ENCODE data around the gene TSPAN18. TPM values are rescaled to one million over a fixed set of nuclear protein-coding genes. Genes with fewer than 3 reads are reported as not detected.

Gene TSPAN18
- total and polyA plus RNA-seq, 2 experiments from 2014 or later: 6.0 to 10.6 TPM

GRCh38 chr11:44824300-44824704 is 97.5 kb downstream of the TSPAN18 start:
- ATAC-seq (peak; percentile 94), DNase-seq (ENCODE audit: low spot score) (peak; percentile 85)
- H3K27ac ChIP-seq (ENCODE audit: low read depth): peak overlapping the region; percentile 77
- Mint-ChIP-seq H3K27ac (peak overlapping the region; percentile 53; the same call in 1 of the 2 replicates), H3K4me3 (peak overlapping the region; percentile 42; the same call in 1 of the 3 replicates), H3K4me1 (peaks cover 39% of the 10 kb centered on the region), H3K9me3 (peaks cover 29% of the 10 kb centered on the region), H3K36me3 (ENCODE audit: low read depth) (peaks cover 29% of the 10 kb centered on the region), H3K27me3 (ENCODE audit: insufficient read depth, low read depth, poor library complexity) (peaks cover 15% of the 10 kb centered on the region)
- no peaks in the 10 kb centered on the region for H3K27me3 ChIP-seq (ENCODE audit: insufficient read depth)
- TF ChIP-seq ZNF462 (CRISPR knock-in tag; IDR thresholded peaks at IDR 0.05) (0 out of 2 replicates have a peak, but pooled peaks have one; percentile 14), CTCF (conservative IDR thresholded peaks at IDR 0.05; ENCODE audit: low read depth in 2 of 2) (no peak), EZH2 (IDR thresholded peaks at IDR 0.05; ENCODE audit: low read depth, unreplicated experiment) (no peak), ZNF331 (CRISPR knock-in tag; IDR thresholded peaks at IDR 0.05; ENCODE audit: low read depth) (no peak), POLR2AphosphoS5 (IDR thresholded peaks at IDR 0.05; ENCODE audit: low read depth) (no peak), ZNF114 (CRISPR knock-in tag; IDR thresholded peaks at IDR 0.05) (peak; percentile 1; the same call in 1 of the 2 replicates)
- H4K20me1 ChIP-seq (replicated peaks; ENCODE audit: insufficient read depth): no peaks in the 10 kb centered on the region
- H3K4me1 ChIP-seq (ENCODE audit: insufficient read depth): peaks cover 24% of the 10 kb centered on the region
- H3F3A ChIP-seq (replicated peaks; ENCODE audit: low read depth): peaks cover 5% of the 10 kb centered on the region; the same call in 1 of the 2 replicates
- no peak overlapping the region for H2AFZ ChIP-seq
- no peaks in the 10 kb centered on the region for H3K79me2 ChIP-seq (replicated peaks; ENCODE audit: insufficient read depth)
- peak overlapping the region; percentile 41 for H3K4me2 ChIP-seq
- no peaks in the 10 kb centered on the region for H3K9me2 ChIP-seq (ENCODE audit: insufficient read depth)
- H3K4me3 ChIP-seq: peak overlapping the region; percentile 4; the same call in 1 of the 2 replicates
- no peaks in the 10 kb centered on the region for H3K36me3 ChIP-seq (ENCODE audit: insufficient read depth)

All from GM23338 (cell line).